Keratinocyte (primary cell): ENCODE measurements around the gene ZNF555.

Experiments
- EZH2 ChIP-seq: IDR thresholded peaks from one replicate; pipeline ENCODE4 v1.6.1; 2012; ENCODE audit warnings: inconsistent platforms, mild to moderate bottlenecking, low read length, moderate library complexity
- TF ChIP-seq, protein P1 (sequence below), 3 experiments: IDR thresholded peaks in 1 of 3; conservative IDR thresholded peaks in 1 of 3; optimal IDR thresholded peaks in 1 of 3; 2 replicates in 2 of 3; 3 replicates in 1 of 3; pipeline versions ENCODE3 to v1.5.1; 2011; ENCODE audit warnings: low read length in 3 of 3, mild to moderate bottlenecking in 3 of 3, moderate library complexity in 2 of 3, control low read depth in 1 of 3, inconsistent platforms in 1 of 3; ENCODE audit not compliant: insufficient read depth in 2 of 3; ENCODE audit errors: extremely low read depth in 1 of 3

DNA sequence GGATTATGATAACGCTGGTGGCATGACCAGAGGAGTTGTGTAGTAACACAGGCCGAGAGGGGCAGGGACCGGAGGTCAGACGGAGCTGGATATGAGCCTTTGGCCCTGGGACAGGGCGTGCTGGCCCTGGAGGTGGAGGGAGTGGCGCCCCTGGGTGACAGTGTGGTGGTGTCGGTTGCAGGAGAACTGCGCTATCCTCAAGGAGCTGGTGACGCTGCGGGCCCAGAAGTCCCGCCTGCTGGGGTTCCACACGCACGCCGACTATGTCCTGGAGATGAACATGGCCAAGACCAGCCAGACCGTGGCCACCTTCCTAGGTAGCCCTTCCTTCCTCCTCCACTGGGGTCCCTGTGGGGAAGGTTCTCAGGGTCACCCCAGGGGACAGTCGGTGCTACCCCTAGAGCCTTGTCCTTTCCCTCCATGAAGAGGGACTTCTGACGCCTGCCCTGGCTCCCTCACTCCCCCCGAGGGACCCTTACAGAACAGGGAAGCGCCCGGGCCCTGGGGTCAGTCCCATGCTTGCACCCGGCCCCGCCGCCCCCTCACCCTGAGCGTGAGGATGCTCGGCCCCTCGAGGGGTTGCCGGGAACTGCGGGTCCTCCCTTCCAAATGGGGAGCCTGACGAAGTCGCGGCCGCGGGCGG is 34.4 kb upstream of the ZNF555 start:
- TF ChIP-seq, protein P1, sequence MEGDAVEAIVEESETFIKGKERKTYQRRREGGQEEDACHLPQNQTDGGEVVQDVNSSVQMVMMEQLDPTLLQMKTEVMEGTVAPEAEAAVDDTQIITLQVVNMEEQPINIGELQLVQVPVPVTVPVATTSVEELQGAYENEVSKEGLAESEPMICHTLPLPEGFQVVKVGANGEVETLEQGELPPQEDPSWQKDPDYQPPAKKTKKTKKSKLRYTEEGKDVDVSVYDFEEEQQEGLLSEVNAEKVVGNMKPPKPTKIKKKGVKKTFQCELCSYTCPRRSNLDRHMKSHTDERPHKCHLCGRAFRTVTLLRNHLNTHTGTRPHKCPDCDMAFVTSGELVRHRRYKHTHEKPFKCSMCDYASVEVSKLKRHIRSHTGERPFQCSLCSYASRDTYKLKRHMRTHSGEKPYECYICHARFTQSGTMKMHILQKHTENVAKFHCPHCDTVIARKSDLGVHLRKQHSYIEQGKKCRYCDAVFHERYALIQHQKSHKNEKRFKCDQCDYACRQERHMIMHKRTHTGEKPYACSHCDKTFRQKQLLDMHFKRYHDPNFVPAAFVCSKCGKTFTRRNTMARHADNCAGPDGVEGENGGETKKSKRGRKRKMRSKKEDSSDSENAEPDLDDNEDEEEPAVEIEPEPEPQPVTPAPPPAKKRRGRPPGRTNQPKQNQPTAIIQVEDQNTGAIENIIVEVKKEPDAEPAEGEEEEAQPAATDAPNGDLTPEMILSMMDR (optimal IDR thresholded peaks at IDR 0.05 in 1 of 3, IDR thresholded peaks at IDR 0.05 in 1 of 3, conservative IDR thresholded peaks at IDR 0.05 in 1 of 3; ENCODE audit: extremely low read depth in 1 of 3, insufficient read depth in 2 of 3, low read length in 3 of 3), result no peak
- TF ChIP-seq EZH2, result no peak
